B cell (primary cell): ENCODE measurements around the gene CLEC10A.
"Not testable (repeated sequence)": the region's sequence is repeated elsewhere in the genome, so short reads cannot be mapped to it uniquely, and the experiment has no call there.

Experiments used
- EZH2 ChIP-seq: IDR thresholded peaks from 2 replicates; pipeline ENCODE4 v1.6.1; 2012; ENCODE audit warnings: borderline replicate concordance, low read depth, mild to moderate bottlenecking, moderate library complexity, low read length; ENCODE audit not compliant: insufficient read depth, poor library complexity, severe bottlenecking
- TF ChIP-seq, protein P1 (sequence below): fragments of 200-600 bp; IDR thresholded peaks from one replicate; pipeline ENCODE4 v1.8.0; 2022; ENCODE audit warnings: antibody characterized with exemption, mild to moderate bottlenecking

GRCh38 chr17:7089570-7089969, 9.5 kb upstream of the CLEC10A start:
- TF ChIP-seq, protein P1, sequence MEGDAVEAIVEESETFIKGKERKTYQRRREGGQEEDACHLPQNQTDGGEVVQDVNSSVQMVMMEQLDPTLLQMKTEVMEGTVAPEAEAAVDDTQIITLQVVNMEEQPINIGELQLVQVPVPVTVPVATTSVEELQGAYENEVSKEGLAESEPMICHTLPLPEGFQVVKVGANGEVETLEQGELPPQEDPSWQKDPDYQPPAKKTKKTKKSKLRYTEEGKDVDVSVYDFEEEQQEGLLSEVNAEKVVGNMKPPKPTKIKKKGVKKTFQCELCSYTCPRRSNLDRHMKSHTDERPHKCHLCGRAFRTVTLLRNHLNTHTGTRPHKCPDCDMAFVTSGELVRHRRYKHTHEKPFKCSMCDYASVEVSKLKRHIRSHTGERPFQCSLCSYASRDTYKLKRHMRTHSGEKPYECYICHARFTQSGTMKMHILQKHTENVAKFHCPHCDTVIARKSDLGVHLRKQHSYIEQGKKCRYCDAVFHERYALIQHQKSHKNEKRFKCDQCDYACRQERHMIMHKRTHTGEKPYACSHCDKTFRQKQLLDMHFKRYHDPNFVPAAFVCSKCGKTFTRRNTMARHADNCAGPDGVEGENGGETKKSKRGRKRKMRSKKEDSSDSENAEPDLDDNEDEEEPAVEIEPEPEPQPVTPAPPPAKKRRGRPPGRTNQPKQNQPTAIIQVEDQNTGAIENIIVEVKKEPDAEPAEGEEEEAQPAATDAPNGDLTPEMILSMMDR: not testable (repeated sequence)
- not testable (repeated sequence) for TF ChIP-seq EZH2
